Gastroesophageal sphincter (tissue), 3 donors: ENCODE measurements around the gene U2AF2.

Source experiments
- POLR2A ChIP-seq, 2 donors: fragments of 450-650 bp; IDR thresholded peaks; one replicate each; pipeline ENCODE4 v1.6.1; 2017; ENCODE audit warnings: antibody characterized with exemption in 2 of 2, mild to moderate bottlenecking in 2 of 2, moderate library complexity in 1 of 2
- POLR2AphosphoS5 ChIP-seq: sonication (generic); formaldehyde crosslinking; IDR thresholded peaks from one replicate; pipeline ENCODE4 v1.6.1; 2017; ENCODE audit warnings: antibody characterized with exemption
- TF ChIP-seq, protein P1 (sequence below), 4 experiments: fragments of 200-600 bp in 2 of 4; fragments of 450-650 bp in 2 of 4; sonication (generic) in 1 of 4; IDR thresholded peaks; one replicate each; pipeline ENCODE4 v1.5.1; 2017 to 2019; ENCODE audit warnings: antibody characterized with exemption in 4 of 4, mild to moderate bottlenecking in 2 of 4, moderate library complexity in 2 of 4

DNA sequence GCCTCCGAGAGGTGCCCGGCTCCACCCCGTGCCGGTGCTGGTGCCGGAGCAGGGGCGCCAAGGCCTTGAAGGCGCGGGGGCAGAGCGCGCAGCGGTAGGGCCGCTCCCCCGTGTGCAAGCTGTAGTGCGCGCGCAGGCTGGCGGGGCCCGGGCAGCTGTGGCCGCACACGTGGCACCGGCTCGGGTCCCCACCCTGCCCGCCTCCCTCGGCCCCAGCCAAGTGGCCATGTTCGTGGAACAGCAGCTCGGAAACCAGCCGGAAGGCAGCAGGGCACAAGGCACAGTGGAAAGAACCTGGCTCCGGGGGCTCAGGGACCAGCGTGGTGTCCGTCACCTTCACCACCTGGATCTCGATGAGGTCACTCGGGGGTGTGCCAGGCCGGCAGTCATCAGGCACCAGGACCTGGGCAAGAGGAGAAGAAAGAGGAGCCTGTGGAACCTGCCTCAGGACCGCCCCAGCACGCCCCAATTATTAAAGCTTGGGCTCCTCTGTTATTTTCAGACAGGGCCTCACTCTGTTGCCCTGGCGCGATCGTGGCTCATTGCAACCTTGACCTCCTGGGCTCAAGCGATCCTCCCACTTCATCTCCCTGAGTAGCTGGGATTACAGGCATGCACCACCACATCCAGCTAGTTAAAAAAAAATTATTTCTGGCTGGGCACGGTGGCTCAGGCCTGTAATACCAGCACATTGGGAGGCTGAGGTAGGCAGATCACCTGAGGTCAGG is 32.4 kb upstream of the U2AF2 start:
- TF ChIP-seq, protein P1, sequence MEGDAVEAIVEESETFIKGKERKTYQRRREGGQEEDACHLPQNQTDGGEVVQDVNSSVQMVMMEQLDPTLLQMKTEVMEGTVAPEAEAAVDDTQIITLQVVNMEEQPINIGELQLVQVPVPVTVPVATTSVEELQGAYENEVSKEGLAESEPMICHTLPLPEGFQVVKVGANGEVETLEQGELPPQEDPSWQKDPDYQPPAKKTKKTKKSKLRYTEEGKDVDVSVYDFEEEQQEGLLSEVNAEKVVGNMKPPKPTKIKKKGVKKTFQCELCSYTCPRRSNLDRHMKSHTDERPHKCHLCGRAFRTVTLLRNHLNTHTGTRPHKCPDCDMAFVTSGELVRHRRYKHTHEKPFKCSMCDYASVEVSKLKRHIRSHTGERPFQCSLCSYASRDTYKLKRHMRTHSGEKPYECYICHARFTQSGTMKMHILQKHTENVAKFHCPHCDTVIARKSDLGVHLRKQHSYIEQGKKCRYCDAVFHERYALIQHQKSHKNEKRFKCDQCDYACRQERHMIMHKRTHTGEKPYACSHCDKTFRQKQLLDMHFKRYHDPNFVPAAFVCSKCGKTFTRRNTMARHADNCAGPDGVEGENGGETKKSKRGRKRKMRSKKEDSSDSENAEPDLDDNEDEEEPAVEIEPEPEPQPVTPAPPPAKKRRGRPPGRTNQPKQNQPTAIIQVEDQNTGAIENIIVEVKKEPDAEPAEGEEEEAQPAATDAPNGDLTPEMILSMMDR (IDR thresholded peaks at IDR 0.05): no peak
- no peak for TF ChIP-seq POLR2A (IDR thresholded peaks at IDR 0.05)
- TF ChIP-seq POLR2AphosphoS5: no peak
